IPS-18a (cell line): ENCODE results near the gene C11orf21.

Experiments used
- H3K27ac ChIP-seq: one replicate; pipeline ENCODE4 v1.5.1; 2013; ENCODE audit warnings: low read length
- H3K27me3 ChIP-seq: one replicate; pipeline ENCODE4 v1.6.1; 2013; ENCODE audit warnings: mild to moderate bottlenecking, low read length; ENCODE audit not compliant: control insufficient read depth, insufficient read depth
- H3K36me3 ChIP-seq: one replicate; pipeline ENCODE4 v1.6.1; 2013; ENCODE audit warnings: low read depth, low read length; ENCODE audit not compliant: control insufficient read depth
- H3K4me1 ChIP-seq: one replicate; pipeline ENCODE4 v1.6.1; 2013; ENCODE audit warnings: low read depth, low read length; ENCODE audit not compliant: control insufficient read depth
- H3K4me3 ChIP-seq: one replicate; pipeline ENCODE4 v1.5.1; 2013; ENCODE audit warnings: low read length
- H3K9ac ChIP-seq: one replicate; pipeline ENCODE4 v1.6.1; 2013; ENCODE audit warnings: mild to moderate bottlenecking, low read length, moderate library complexity
- H3K9me3 ChIP-seq: one replicate; pipeline ENCODE4 v1.6.1; 2013; ENCODE audit warnings: low read depth, low read length; ENCODE audit not compliant: control insufficient read depth

C11orf21 gene

DNA sequence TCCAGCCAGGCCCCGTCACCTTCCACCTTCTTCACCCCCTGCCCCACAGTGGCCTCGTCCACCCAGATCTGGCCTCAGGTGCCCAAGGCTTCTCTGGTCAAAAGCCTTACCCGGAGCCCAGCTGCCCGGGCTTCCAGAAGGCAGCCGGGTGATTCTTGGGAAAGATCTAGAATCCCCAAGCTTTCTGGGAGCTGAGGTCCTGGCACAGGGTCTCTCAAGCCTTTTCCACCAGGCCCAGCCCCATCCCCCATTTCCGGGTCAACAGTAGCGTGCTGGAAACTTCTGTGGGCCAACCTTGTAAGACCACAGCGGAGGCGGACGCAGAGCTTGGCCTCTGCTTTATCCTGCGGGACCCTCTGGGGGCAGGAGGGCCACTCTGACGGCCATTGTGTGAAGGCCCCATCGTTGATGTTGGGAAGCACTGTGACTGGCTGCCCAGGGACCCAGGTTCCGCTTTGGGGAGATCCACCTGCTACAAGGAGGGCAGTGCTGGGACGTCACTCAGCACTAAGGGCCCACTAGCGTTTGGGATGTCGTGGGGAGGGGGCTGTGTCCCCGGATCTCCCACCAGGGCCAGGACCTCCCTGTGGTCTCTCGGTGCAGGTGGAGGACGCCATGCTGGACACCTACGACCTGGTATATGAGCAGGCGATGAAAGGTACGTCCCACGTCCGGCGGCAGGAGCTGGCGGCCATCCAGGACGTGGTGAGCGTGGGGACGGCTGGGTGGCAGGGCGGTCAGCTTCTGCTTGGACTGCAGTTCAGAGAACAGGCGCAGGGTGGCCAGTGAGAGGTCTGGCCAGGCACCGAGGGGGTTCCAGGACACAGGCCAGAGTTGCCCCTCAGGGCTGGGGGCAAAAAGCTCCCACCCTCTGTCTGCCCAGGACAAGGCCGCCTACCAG is 11.6 kb upstream of the C11orf21 start:
- Histone ChIP-seq H3K4me3 (no peak overlapping the region), H3K9ac (no peak overlapping the region), H3K27me3 (no peaks in the 10 kb centered on the region), H3K36me3 (no peaks in the 10 kb centered on the region), H3K4me1 (no peaks in the 10 kb centered on the region), H3K27ac (no peak overlapping the region), H3K9me3 (no peaks in the 10 kb centered on the region)

DNA sequence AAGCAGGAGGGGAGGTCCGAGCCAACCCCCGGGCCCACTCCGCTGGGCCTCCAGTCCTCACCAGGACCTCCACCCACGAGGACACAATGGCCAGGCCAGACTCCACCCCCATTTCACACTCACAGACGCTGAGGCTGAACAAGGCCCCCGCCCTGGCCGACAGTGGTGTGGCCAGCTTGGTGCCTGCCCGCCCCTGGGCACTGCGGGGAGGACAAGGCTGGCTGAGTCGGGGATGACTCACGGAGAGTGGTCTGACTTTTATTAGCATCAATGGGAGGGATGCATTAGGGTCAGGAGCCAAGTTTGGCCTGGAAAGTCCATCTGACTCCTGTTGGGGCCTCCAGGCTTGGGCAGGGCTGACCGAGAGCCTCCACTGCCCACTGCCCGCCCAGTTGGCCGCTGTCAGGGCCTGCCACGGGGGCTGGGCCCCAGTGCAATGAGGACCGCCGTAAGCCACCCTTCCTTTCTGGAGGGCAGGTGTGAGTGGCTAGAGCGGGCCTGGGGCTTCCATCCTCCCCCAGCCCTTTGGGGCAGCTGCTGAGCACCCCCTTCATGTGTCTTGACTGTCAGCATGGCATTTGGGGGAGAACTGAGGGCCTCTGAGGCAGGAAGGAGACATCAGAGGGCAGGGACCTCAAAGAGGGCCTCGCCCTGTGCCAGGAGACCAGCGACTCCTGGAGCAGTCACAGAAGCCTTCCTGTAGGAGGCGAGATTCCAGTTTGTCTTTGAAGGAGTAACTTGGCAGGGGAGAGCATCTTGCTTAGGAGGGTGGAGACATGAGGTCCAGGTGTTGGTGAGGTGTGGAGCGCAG is 10.7 kb upstream of the C11orf21 start:
- H3K36me3 ChIP-seq: no peaks in the 10 kb centered on the region
- H3K9ac ChIP-seq: no peak overlapping the region
- H3K27me3 ChIP-seq: no peaks in the 10 kb centered on the region
- no peaks in the 10 kb centered on the region for H3K4me1 ChIP-seq
- no peaks in the 10 kb centered on the region for H3K9me3 ChIP-seq
- H3K27ac ChIP-seq: no peak overlapping the region
- no peak overlapping the region for H3K4me3 ChIP-seq

DNA sequence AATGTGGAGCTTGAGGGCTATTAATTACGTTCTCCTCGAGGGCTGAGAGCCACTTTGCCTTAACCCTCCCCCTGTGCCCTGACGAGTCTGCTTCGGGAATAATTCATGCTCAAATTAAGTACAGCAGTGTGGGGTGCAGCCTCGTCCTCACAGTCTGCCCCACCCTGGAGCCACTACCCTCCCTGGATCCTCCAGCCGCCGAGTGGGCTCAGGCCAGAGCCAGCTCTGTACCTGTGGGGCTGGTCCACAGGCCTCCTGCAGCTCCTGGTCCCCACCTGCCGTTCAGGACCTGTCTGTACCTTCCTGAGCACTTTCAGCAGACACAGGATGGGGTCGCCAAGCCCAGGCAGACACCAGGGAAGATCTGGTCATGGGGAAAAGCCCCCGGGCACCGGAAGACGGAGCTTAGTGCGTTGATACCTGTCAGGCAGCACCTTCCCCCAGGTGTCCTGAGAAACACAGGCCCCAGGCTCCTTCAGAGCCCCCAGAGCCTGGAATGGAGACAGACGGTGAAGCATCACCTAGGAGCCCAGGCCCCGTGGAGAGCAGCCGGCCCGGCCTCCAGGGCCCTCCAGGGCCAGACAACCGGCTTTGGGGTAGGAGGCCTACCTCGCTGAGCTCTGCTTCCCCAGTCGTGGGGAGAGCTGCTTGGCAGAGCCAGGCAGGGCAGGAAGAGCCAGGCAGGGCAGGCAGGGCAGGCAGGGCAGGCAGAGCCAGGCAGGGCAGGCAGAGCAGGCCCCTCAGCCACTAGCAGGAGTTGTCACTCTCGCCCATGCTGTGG is 9.8 kb upstream of the C11orf21 start:
- H3K4me1 ChIP-seq: no peaks in the 10 kb centered on the region
- H3K9ac ChIP-seq: no peak overlapping the region
- no peak overlapping the region for H3K27ac ChIP-seq
- no peaks in the 10 kb centered on the region for H3K27me3 ChIP-seq
- H3K4me3 ChIP-seq: no peak overlapping the region
- no peaks in the 10 kb centered on the region for H3K9me3 ChIP-seq
- no peaks in the 10 kb centered on the region for H3K36me3 ChIP-seq

DNA sequence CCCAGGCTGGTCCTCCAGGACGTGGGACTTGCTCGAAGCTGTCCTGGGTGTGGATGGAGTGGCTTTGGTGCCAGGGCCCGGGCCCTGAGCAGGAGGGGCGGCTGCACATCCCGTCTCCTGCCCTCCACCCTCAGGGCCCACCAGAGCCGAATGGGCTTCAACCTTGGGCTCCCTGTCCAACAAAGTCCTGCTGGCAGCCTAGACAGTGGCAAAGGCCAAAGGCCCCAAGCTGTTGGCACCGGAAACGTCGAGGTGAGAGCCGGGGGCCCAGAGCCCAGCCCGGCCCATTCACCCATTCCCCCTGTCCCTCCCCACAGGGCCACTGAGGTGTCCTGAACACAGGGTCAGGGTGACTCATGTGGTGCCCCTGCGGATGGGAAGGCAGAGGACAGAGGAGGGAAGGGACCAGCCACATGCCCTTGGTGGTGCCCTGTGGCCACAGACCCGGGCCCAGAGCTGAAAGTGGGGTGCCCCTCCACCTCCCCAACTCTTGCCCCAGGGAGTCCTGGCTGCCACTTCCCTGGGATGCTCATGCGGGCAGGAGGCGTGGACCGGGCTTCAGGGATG is 9.2 kb upstream of the C11orf21 start:
- Histone ChIP-seq H3K9me3 (no peaks in the 10 kb centered on the region), H3K36me3 (no peaks in the 10 kb centered on the region), H3K27me3 (no peaks in the 10 kb centered on the region), H3K4me1 (no peaks in the 10 kb centered on the region), H3K27ac (no peak overlapping the region), H3K9ac (no peak overlapping the region), H3K4me3 (no peak overlapping the region)

DNA sequence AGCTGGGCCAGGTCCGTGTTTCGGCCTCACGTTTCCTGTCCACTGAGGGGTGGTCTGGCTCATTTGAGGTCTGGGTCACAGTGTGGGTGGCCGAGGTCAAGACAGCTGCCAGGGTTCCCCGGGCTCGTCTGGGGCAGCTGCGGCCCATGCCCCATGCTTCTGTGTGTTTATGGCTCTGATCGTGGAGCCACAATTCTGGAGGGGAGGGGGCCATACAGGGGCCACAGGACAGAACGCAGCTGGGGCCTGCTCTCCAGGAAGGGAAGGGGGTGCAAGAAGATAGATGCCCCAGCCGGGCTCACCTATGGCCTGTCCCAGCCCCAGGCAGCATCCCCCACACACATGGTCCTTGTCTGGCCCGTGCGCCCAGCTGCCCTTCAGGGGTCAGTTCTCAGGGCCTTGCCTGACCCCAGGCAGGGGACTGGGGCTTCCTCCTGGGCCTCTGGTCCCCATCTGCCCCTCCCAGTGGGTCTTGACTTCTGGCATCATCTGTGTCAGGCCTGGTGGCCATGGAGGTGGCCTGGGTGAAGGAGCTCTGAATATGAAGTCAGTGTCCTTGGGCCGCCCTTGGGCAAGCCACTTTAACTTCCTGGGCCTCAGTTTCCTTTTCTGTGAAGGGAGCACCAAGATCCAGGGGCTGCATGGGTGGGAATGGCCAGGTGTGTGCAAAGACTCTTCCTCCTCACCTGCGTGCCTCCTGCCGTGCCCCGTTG is 8.5 kb upstream of the C11orf21 start:
- Histone ChIP-seq H3K4me1 (no peaks in the 10 kb centered on the region), H3K27me3 (no peaks in the 10 kb centered on the region)

DNA sequence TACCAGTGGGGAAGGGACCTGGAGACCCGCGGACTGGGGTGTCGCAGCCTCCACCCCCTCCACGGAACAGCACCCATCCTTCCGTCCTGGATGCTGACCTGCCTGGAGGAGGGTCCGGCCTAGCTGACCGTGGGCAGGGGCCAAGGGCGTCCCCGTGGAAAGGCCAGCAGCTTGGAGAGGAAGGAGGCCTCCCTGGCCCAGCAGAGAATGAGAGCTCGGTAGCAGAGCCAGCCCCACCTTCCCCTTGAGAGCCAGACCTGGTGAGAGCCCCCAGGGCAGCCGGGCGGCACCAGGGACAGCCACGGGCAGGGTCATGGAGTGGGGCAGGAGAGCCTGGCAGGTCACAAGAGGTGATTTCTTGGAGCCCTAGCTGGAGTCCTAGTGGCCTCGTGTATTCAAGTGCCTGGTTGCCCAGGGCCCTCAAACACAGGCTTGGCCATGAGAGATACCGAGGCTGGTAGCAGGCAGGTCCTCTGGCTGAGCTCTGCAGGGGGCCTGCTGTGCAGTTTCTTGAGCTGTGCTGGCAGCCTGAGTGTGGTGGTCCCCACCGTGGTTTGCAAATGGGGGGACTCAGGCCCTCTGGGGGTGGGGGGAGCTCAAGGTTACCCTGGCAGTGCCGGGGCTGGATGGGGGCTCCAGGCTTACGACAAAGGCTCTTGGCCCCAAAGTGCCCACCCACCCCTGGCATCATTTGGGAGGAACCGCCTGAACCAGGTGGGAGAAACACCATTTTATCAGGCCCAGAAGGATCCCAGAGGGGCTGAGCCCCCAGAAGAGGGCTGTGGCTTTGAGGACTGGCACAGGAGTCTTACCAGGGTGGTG is 7.7 kb upstream of the C11orf21 start:
- no peak overlapping the region for H3K27ac ChIP-seq
- no peaks in the 10 kb centered on the region for H3K9me3 ChIP-seq
- no peaks in the 10 kb centered on the region for H3K4me1 ChIP-seq
- no peak overlapping the region for H3K4me3 ChIP-seq
- no peaks in the 10 kb centered on the region for H3K27me3 ChIP-seq
- no peaks in the 10 kb centered on the region for H3K36me3 ChIP-seq
- H3K9ac ChIP-seq: no peak overlapping the region

More for the DNA sequence above, 8.5 kb upstream of the C11orf21 start:
- H3K9ac ChIP-seq: no peak overlapping the region
- H3K36me3 ChIP-seq: no peaks in the 10 kb centered on the region
- H3K27ac ChIP-seq: no peak overlapping the region
- no peak overlapping the region for H3K4me3 ChIP-seq
- no peaks in the 10 kb centered on the region for H3K9me3 ChIP-seq

DNA sequence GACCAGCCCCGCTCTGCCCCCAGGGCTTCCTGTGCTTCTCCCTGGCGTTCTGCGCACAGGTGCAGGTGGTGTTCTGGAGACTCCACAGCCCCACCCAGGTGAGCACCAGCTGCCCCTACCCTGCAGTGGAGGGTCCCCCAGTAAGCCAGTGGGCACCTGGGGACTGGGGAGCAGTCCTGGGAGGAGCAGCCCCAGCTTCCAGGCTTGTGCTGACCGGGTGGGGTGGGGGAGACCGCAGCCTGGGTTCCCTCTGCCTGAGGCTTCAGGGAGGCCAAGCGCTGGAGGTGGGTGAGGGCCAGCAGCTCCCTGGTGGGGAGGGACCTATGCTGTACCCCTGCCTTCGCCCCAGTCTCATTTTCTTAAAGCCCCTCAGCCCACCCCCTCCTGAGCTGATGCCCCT is 7.0 kb upstream of the C11orf21 start:
- H3K4me1 ChIP-seq: no peaks in the 10 kb centered on the region
- H3K9ac ChIP-seq: no peak overlapping the region
- no peak overlapping the region for H3K4me3 ChIP-seq
- no peaks in the 10 kb centered on the region for H3K9me3 ChIP-seq
- H3K27ac ChIP-seq: no peak overlapping the region
- H3K27me3 ChIP-seq: no peaks in the 10 kb centered on the region
- H3K36me3 ChIP-seq: no peaks in the 10 kb centered on the region

DNA sequence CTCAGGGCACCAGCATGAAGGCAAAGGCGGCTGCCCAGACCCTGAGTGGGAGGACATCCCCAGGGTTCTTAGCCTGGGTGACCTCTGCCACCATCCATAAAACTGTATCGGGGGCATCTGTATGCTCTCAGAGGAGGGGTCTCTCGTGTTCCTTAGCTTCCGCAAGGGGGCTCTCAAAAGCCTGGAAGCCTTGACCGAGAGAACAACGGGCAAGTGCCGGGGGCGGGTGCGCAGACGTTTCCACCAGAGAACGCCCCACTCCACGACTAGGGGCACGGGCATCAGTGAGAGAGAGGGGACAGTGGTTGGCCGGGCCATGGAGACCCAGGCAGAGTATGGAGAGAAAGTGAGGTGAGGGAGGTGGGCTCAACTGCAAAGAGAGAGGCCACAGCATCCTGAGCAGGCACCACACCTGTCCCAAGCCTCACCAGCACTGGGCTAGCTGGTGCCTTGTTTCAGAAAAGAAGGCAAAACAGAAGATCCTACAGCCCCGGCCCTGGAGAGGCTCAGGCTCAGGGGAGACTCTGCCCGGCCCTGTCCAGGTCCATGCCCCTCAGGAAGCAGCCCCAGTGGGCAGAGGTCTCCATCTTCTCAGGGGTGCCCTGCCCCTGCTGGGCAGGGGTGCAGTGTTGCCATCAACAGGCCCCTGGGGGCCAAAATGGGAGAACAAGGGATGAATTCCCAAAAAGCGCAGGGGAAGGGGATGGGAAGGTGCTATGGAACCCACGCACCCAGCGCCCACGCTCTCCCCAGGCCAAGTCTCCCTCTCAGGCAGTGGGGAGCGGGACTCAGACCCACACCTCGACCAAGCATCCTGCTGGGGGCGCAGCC is 6.0 kb upstream of the C11orf21 start:
- Histone ChIP-seq H3K9ac (no peak overlapping the region), H3K36me3 (no peaks in the 10 kb centered on the region), H3K27ac (no peak overlapping the region), H3K27me3 (no peaks in the 10 kb centered on the region), H3K4me1 (no peaks in the 10 kb centered on the region), H3K4me3 (no peak overlapping the region), H3K9me3 (no peaks in the 10 kb centered on the region)

DNA sequence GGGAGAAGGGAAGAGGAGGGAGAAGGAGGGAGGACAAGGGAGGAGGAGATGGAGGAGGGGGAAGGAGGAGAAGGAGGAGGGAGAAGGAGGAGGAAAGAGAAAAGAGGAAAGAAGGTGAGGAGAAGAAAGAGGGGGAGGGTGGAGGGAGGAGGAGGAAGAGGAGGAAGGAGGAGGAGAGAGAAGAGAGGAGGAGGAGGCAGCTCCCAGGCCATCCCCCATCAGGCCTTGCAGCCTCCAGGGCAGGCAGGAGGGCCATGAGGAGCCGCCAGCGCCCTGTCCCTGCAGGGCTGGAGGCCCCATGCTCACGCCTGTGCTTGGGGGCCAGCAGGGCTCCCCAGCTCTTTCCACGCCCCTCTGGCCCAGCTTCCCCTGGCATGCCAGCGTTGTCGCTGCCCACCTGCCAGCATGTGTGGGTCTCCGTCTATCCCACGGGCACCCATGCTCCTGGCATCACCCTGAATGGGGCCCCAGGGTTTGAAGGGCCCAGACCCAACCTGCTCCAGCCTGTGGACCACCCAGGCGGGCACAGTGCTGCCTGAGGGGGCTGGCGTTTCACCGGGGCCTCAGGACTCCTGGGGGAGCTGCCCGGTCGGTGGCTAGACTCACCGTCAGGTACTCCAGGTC is 5.3 kb upstream of the C11orf21 start:
- Histone ChIP-seq H3K27me3 (no peaks in the 10 kb centered on the region), H3K9me3 (no peaks in the 10 kb centered on the region), H3K9ac (no peak overlapping the region), H3K36me3 (no peaks in the 10 kb centered on the region), H3K4me1 (no peaks in the 10 kb centered on the region), H3K4me3 (no peak overlapping the region), H3K27ac (no peak overlapping the region)
